SW 1271 (cell line): Measurements from ENCODE around the gene GFRA1.
"Not testable (repeated sequence)": the region's sequence is repeated elsewhere in the genome, so short reads cannot be mapped to it uniquely, and the experiment has no call there.

Source experiments
- DNase-seq, 2 experiments: peaks; one replicate each; lab custom pipeline; 2025; lab: John Stamatoyannopoulos, UW

Gene GFRA1

DNA sequence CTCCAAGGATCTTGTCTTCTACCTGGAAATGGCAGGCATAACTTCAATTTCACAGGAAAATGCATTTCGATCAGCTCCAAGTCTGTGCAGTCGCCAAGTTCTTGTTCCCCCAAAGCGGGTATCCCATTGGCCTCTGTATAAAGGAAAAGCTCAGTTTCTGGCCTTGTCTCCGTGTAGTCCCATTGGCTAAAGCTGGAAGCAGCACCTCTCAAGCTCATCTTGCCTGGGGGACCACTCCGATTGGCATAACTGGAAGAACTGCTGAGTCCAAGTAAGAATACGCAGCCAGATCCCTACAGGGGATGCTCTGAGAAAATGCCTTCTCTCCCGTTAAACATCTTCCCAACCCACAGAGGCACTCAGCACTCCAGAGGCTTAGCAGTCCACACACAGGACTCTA lies 205.2 kb downstream of the GFRA1 start:
- no peak for DNase-seq

DNA sequence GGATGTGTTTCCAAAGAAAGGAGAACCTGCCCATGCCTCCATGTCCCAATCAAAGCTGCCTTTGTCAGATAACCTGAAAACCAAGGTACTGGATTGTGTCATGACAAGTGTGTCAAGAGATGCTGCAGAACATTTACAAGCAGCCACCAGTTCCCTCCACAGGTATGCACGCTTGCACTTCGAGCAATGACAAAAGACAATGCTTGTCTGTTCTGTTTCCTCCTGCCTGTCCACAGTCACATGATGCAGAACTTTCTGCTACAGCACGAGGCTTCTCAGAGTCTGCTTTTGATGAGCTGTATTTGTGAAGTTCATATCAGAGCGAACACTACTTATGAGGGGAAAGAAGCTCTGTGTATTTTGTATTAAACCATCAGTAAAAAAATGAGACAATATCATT lies 209.9 kb downstream of the GFRA1 start:
- no peak for DNase-seq

DNA sequence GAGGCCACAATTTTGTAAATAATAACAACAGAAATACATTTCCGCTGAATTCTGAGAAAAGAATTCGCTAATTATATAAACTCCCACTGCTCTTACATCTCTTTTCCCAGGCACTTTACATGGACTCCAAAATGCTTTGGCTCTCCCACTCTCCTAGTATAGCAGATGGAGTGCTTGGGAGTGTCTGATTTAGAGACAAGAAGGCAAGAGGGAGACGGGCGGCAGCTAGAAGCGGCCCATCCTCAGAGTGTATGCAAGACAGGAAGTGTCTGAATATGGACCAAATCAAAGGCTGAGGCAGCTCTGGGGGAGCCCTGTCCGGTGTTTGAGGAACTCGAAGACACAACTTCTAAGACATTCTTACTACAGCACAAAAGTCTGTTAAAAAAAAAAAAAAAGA lies 212.1 kb downstream of the GFRA1 start:
- no peak for DNase-seq

- no peak for DNase-seq
These were observed 213.7 kb downstream of the GFRA1 start for GRCh38 chr10:116059320-116059719.

- no peak for DNase-seq
These were observed 216.3 kb downstream of the GFRA1 start for GRCh38 chr10:116056445-116057293.

DNA sequence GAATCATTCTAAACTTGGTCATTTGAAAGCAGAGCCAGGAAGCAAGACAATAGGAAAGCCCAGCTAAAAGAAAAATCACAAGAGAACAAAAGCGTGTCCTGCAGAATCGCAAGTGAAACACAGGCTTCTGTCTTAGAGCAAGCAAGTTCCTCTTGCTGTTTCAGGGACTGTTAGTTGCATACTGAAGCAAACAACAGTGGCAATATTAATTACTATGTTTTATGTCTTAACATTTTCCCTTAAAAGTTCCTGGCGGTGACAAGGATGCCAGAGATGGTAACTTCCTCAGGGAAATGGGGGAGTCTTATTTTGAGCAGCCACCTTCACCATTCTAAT lies 217.1 kb downstream of the GFRA1 start:
- no peak for DNase-seq

DNA sequence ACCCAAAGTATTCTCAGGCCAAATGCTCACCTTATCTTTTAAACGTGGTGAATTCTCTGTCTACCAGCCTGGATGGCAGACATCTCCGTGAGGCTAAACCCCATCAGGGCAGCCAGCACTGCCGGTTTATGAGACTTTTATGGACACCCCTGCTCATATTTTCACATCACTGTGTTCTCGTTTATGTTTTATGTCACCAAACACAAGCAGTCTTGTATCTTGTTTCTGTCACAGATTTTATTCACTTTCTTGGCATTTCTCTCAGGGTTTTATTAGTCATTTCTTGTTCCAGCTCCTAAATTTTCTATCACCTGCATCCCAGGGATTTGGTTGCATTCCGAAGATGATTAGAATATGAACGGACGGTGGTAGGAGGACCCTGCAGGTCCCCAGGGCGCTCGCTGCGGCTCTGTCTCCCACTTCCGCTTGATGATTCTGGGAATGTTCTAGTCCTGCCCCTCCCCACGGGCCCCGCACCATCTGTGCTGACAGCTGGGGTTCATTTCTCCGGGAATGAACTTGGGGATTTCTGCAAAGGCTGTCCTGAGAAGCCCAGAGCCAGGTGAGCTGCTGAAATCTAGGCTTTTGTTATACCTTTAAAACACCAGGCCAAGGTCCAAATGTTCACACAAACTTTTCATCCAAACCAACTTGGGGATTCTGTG lies 217.6 kb downstream of the GFRA1 start:
- DNase-seq = no peak

DNA sequence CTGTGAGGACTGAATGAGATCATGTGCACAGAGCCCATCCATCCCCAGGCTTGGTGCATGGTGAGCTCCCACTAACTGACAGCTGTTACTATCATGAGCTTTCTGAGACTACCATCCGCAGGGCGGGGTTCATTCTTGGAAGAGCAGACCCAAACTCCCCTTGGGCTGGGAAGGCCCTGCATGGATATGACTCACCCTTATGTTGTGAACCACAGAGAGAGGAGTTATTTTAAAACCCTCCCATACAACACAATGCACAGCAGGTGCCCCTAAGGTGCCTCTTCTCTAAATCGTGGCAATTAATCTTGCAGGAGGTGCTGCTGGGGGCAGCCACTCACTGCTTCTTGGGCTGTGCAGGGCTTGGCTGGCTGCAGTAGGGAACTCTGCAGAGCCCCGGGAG lies 219.1 kb downstream of the GFRA1 start:
- DNase-seq = no peak

DNA sequence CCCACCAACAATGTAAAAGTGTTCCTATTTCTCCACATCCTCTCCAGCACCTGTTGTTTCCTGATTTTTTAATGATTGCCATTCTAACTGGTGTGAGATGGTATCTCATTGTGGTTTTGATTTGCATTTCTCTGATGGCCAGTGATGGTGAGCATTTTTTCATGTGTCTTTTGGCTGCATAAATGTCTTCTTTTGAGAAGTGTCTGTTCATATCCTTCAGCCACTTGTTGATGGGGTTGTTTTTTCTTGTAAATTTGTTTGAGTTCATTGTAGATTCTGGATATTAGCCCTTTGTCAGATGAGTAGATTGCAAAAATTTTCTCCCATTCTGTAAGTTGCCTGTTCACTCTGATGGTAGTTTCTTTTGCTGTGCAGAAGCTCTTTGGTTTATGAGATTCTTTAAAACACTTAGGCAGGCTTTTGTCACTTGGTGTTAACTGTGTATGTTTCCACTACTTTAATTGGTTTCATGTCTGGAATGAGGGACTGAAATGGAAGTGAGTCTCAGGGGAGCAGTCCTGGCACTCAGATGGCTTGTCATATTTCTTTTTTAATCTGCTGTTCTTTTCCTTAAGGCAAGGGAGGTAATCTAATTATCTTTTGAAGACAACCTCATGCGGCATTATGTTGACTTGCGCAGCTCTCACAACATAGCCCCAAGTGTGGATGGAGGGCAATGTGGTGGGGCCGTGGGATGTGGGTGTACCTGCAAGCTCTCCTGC lies 219.8 kb downstream of the GFRA1 start:
- DNase-seq = not testable (repeated sequence)

DNA sequence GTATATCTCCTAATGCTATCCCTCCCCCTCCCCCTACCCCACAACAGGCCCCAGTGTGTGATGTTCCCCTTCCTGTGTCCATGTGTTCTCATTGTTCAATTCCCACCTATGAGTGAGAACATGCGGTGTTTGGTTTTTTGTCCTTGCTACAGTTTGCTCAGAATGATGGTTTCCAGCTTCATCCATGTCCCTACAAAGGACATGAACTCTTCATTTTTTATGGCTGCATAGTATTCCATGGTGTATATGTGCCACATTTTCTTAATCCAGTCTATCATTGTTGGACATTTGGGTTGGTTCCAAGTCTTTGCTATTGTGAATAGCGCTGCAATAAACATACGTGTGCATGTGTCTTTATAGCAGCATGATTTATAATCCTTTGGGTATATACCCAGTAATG lies 220.5 kb downstream of the GFRA1 start:
- not testable (repeated sequence) for DNase-seq

GRCh38 chr10:116049974-116050304 lies 223.1 kb downstream of the GFRA1 start:
- no peak for DNase-seq

DNA sequence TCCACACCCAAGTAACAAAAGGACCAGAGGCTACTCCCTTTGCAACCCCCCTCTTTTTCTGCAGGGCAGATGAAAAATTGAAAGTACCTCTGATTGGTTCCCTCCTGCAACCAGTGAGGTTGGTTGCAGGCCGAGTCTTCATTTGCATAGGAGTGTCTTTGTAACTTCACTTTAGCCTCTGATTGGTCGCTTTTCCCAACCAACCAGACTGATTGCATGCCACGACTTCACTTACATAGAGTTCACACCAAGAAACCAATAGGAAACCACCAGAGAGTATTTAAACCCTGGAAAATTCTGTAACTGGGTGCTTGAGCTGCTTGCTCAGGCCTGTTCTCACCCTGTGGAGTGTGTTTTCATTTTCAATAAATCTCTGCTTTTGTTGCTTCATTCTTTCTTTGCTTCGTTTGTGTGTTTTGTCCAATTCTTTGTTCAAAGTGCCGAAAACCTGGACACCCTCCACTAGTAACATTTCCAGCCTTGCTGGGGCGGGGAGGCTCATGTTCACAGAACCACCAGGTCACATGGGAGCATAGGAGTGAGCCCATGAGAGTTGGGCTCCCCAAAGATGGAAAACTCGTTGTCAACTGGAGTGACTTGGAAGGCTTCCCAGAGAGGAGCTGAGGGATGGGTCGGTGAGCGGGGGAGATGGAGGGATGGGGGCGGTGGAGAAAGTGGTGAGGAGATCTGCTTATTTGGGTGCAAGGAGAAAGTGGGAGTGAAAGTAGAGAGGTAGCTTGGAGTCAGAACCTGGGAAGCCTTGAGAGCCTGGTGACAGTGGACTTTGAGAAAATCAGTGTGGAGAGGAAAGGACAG lies 223.6 kb downstream of the GFRA1 start:
- DNase-seq = no peak

DNA sequence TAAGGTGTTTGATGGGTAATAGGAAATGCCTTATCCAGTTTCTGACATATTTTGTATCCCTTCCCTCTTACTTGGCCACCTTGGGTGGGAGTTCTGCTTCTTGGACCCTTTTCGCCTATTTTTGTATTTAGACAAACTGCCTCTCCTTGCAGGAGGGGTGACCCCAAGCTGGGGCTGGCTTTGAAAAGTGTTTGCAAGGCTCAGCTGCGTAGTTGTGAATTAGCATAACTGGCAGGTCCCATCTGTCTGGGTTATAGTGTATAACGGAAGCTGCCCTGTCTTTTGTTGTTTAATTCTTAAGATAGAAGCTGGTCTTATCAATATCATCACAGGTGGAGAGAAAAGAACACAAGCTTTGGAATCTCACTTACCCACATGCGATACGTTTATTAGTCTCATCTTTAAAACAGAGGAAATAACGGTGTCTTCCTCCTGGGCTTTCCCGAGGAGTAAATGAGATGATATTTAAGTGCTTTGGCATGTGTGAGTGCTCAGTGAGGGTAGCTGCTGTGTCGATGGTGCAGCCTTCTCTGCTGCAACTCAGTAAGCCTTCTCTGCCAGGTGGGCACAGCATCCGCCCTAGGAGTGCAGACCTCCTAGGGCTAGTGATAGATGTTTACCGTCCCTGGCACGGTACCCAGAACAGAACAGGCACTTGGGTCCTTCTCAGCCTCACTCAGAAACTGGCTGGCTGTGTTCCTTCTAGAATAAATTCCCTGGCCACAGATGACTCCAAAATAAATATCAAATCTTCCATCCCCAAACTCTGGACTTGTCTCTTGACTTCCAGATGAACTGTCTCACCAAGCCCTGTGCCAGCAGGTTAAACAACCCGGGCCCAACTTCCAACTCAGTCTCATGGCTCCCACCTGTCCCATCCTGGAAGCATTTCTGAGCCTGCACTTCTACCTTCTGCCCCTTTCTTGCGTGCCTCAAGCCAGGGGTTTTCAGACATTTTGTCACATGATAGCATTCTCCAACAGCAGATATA lies 227.3 kb downstream of the GFRA1 start:
- DNase-seq = no peak

DNA sequence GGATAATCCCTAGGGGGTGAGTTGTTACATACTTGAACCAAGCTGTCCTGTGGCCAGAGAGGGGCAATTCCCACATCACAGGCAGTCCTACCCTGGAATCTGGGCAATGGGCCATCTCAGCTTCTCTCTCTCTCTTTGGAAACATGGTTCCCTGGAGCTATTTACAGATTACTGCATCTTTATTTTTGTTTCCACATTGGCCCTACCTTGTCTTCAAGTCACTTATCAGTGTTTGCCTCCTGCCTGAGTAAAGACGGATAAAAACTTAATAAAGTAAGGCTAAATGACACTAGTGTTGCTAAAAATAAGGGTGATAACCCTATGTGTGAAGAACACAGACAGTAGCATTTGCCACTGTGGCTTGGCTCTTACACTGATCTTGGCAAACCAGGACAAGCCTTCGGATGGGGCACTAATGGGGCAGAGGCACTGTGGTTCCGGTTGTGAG lies 228.2 kb downstream of the GFRA1 start:
- DNase-seq = no peak

GRCh38 chr10:116043861-116044260 lies 229.1 kb downstream of the GFRA1 start:
- DNase-seq = no peak

- DNase-seq = no peak
These were observed 229.7 kb downstream of the GFRA1 start for GRCh38 chr10:116043304-116043703.

DNA sequence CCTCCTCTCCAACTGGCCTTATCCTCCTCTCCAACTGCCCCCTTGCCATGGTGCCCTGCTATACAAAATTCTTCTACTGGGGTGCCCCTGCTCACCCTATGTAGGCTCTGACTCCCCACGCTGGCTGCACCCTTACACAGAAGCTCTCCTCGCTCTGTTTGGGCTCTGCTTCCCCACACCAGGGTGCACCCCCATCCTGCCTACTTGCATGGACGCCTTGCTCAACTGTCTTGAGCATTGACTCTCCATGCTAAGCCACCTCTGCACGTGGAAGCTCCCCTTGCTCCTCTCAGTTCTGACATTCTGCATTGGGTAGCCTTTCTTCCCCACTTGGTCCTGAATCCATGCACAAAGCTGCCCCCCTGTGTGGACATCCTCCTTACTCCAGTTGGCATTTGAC lies 231.1 kb downstream of the GFRA1 start:
- no peak for DNase-seq

DNA sequence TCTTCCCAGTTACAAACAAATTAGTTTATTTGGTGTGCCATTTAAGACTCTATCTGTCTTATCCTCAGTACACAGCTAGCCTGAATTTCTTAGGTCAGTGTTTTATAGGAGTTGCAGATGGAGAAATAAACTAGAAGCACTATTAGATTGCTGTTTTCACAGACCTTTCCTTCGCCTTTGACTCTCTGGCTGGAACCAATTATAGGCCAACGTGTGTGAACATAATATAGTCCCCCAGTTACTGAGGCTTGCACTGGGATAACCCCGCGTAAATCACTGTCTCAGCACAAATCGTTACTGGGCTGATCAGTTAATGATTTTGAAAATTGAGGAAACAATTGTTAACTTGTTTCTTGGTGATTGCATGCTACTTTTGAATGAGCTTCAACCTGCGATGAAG lies 233.4 kb downstream of the GFRA1 start:
- no peak for DNase-seq

DNA sequence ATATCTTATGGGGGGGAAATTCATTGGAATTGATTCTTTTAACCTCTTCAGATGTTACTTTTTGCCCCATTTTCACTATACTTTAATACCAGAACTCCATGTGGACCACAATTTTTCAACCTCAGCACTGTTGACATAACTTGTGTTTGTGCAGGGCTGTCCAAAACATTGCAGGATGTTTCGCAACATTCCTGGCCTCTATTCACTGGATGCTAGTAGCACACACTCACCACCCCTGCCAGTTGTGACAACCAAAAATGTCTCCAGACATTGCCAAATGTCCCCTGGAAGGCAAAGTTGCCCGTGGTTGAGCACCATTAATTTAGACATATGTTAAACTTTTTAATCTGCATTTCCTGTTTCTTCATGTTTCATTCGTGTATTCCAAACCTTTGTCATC lies 234.7 kb downstream of the GFRA1 start:
- DNase-seq = no peak

GRCh38 chr10:116035406-116035805 lies 237.6 kb downstream of the GFRA1 start:
- DNase-seq = not testable (repeated sequence)

DNA sequence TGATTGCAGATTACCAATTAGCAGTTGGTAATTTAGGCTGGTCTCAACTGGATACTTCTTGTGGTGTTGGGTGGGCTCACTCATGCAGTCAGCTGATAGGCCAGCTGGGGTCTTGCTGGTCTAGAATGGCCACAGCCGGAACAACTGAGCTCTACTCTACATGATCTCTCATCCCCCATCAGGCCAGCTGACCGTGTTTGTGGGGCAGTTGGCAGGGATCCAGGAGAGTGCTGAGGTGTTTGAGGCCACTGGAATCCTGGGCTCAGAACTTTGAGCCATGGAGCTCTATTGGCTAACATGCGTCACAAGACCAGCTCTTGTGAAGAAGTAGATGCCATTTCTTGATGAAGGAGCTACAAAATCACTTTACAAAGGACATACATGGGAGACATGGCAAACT lies 242.4 kb downstream of the GFRA1 start:
- no peak for DNase-seq
